Measurements from ENCODE around the gene NEGR1.

Gene NEGR1

GRCh38 chr1:71706029-71706671, 576.2 kb downstream of the NEGR1 start:
- DNase-seq (ENCODE audit: low read depth, low spot score), result no peak

DNA sequence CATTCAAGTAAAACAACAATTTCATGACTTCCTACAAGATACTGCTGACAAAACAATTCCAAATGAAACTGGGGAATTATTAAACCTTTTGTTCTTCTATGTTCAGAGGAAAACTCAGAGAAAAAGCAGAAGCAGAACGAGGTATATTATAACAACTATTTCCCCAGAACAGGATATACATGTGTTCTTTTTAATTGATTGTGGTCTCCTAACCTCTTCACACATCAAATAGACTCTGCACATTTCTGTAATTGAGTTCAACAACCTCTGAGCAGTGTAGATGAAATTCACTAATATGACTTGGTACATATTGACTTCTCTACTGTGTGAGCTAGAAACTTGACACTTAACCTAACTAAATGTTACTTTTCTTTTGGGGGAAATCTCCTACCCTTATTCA, 584.2 kb downstream of the NEGR1 start:
- no peak for DNase-seq (ENCODE audit: low read depth, low spot score)

DNA sequence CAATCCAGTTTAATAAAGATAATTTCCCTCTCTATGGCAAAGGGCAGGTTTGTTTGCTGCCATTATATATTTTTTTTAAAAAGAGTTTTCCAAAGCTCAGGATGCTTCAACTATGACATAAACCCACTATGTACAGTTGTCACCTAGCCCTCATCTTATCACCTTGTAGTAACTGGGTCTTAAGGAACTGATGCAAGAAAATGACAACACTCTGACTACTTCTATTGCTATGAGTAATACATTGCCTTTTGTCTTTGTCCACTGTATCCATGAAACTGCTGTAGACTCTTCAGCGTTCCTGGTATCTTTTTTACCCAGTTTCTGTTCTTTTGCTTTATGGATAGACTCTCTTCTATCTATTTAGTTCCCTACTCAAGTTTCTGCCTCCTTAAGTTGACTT, 586.5 kb downstream of the NEGR1 start:
- peak; percentile 2 for DNase-seq (ENCODE audit: low read depth, low spot score)

DNA sequence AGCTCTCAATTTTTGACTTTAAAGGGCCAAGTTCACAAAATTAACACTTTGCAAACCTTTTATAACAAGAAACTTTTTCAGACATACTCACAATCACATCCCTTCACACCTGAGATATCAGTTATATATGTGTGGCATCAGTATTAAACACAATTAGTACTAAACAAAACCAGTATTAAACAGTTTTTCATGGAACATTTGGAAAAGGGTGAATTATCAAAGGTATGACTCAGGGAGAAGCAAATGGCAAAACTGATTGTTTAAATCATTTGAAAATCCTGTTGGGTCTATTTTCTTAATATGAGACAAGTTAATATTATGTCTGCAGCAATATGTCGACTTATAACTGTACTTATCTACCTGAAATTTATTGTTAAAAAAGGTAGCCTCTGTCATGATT, 587.3 kb downstream of the NEGR1 start:
- DNase-seq (ENCODE audit: low read depth, low spot score), result no peak

DNA sequence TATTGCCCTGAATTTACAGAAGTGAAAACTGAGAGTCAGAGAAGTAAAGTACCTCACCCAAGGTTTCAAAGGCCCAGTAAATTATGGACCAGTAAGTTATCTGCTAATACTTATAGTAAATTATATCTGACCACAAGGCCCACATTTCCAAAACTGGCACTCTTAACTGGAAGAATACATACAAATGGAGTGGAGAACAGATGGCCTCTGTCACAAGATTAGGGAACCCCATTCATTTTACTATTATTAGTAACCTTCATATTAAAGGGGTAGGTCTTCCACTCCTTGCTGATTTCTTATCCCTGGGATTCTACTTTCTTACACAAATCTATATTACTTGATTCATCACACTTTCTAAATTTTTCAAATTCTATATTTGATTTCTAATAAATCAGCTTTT, 588.8 kb downstream of the NEGR1 start:
- no peak for DNase-seq (ENCODE audit: low read depth, low spot score)

GRCh38 chr1:71689635-71690034, 592.7 kb downstream of the NEGR1 start:
- no peak for DNase-seq (ENCODE audit: low read depth, low spot score)

- no peak for DNase-seq (ENCODE audit: low read depth, low spot score)
These were observed 595.0 kb downstream of the NEGR1 start for GRCh38 chr1:71687376-71687775.

GRCh38 chr1:71676979-71677925, 605.1 kb downstream of the NEGR1 start:
- no peak for DNase-seq (ENCODE audit: low read depth, low spot score)

DNA sequence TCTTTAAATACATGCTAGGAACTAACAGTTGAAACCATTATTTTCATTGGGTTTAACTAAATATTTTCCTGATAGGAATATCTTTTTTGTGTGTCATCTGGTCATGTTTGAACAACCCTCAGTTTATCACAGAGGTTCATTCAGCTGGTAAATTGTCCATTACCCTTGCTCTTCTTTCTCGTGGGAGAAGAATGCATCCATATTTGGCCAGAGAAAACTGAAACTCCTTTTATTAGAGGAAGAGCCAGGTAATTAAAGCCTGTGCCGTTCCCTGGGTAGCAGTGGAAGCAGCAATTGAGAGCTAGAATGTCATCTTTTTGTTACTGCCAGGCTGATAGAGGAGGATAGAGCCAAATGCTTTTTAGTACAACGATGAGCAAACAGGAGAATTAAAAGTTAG, 614.3 kb downstream of the NEGR1 start:
- DNase-seq (ENCODE audit: low read depth, low spot score), result no peak

DNA sequence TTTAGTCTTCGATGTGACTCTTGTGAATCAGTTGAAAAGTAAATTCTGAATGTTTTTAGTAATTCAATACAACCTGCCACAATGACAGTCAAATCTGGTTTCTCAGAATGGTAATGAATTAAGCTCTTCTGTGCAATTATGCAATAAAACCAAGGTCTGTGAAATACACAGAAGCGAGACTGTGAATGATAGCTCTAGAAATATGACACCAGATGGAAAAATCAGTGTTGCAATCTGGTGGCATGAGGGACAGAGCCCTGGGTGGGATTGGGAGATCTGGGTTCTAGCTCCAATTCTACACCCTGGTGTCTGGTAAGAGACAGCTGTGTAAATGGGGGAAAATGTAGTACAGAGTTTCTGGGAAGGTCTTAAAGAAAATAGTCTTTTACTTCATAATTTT, 615.1 kb downstream of the NEGR1 start:
- no peak for DNase-seq (ENCODE audit: low read depth, low spot score)

DNA sequence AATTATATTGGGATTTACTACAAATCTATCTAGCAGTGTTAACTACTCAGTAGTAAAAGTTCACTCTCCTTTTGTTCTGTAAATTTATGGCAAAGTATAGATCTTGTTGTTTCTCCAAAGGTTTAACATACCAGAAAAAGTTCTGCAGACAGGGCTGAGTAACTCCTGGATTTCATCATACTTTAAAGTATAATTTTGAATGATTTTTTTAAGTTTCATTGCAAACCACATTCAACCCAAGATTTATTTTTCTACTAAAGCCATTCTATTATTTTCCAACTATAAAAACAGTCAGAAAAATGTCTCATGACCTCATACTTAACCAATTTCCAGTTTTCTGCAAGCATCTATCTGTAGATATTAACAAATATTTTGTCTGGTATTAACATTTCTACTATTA, 615.7 kb downstream of the NEGR1 start:
- no peak for DNase-seq (ENCODE audit: low read depth, low spot score)

- DNase-seq (ENCODE audit: low read depth, low spot score), result peak; percentile 58
These were observed 621.9 kb downstream of the NEGR1 start for GRCh38 chr1:71660411-71660810.

- DNase-seq (ENCODE audit: low read depth, low spot score), result peak; percentile 14
These were observed 624.3 kb downstream of the NEGR1 start for GRCh38 chr1:71657891-71658679.

DNA sequence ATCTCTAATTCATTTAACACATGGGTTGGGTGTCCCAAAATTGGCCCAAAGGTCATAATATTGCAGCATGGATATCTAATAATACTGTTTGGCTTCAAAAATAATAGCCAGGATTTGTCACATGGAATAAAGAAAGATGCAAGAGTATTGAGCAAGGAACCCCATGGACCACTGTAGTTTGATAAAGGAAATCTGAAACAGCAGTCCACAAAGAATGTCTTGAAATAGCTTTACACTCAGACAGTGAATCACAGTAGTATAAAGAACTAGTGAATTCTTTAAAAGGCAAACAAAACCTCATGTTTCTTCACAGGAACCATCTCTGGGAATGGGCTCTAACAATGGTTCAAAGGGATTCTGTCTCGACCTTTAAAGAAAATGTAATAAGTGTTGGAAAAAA, 625.4 kb downstream of the NEGR1 start:
- peak; percentile 39 for DNase-seq (ENCODE audit: low read depth, low spot score)

- DNase-seq (ENCODE audit: low read depth, low spot score), result no peak
These were observed 626.7 kb downstream of the NEGR1 start for GRCh38 chr1:71655604-71656003.

GRCh38 chr1:71653952-71654351, 628.4 kb downstream of the NEGR1 start:
- DNase-seq (ENCODE audit: low read depth, low spot score), result no peak

GRCh38 chr1:71651214-71651613, 631.1 kb downstream of the NEGR1 start:
- DNase-seq (ENCODE audit: low read depth, low spot score), result no peak

- DNase-seq (ENCODE audit: low read depth, low spot score), result no peak
These were observed 632.2 kb downstream of the NEGR1 start for GRCh38 chr1:71650119-71650518.

DNA sequence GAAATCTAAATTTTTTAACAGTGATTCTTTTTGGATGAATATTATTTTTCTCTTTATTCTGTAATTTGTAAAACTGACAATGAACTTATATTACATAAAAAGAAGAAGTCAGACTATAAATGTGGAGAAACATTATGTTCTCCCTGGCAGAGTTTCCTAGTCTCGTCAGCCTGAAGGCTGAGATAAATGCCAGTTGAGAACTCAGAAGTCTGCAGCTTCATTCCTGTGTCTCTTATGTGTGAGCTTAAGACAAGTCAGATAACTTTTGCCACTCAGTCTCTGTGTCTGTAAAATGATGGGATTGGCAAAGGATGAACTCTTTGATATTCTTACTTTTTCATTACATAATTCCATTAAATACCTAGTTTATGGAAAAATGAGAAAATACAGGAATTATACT, 632.7 kb downstream of the NEGR1 start:
- no peak for DNase-seq (ENCODE audit: low read depth, low spot score)

- no peak for DNase-seq (ENCODE audit: low read depth, low spot score)
These were observed 634.6 kb downstream of the NEGR1 start for GRCh38 chr1:71647513-71648300.

DNA sequence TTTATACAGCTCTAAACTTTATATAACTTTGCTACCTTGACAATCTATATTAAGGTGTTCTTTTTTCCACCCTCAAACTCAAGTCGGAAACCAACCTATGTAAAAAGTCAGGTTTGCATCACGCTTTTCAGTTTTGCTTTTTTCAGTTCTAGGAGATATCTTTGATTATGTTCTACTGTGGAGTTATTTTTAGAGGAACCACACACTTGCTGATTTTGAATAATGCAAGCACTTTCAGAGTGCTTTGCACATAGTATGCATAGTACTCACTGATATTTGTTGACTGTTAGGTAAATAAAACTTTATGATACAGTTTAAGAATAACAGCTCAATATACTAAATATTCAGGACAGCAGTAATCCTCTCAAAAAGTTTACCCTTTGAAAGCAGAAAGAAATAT, 637.3 kb downstream of the NEGR1 start:
- DNase-seq (ENCODE audit: low read depth, low spot score), result no peak

Data from astrocyte of the hippocampus (primary cell).